ENCODE measurements around the gene MEX3D.

GRCh38 chr19:1563251-1563650 is 4.9 kb downstream of the MEX3D start:
- TF ChIP-seq CTCF (conservative IDR thresholded peaks at IDR 0.05; ENCODE audit: low read depth, low read length) (no peak), EZH2phosphoT487 (IDR thresholded peaks at IDR 0.05; ENCODE audit: borderline replicate concordance, low read length) (no peak), EZH2 (IDR thresholded peaks at IDR 0.05; ENCODE audit: low read length, unreplicated experiment) (no peak)

All from PC-3 (cell line).